ENCODE measurements around the gene NAT9. TPM values are rescaled to one million over a fixed set of nuclear protein-coding genes. Genes with fewer than 3 reads are reported as not detected.

The NAT9 gene
- total and polyA plus RNA-seq, 7 experiments from 2014 or later, result 16.8 to 78.8 (median 53.9) TPM

DNA sequence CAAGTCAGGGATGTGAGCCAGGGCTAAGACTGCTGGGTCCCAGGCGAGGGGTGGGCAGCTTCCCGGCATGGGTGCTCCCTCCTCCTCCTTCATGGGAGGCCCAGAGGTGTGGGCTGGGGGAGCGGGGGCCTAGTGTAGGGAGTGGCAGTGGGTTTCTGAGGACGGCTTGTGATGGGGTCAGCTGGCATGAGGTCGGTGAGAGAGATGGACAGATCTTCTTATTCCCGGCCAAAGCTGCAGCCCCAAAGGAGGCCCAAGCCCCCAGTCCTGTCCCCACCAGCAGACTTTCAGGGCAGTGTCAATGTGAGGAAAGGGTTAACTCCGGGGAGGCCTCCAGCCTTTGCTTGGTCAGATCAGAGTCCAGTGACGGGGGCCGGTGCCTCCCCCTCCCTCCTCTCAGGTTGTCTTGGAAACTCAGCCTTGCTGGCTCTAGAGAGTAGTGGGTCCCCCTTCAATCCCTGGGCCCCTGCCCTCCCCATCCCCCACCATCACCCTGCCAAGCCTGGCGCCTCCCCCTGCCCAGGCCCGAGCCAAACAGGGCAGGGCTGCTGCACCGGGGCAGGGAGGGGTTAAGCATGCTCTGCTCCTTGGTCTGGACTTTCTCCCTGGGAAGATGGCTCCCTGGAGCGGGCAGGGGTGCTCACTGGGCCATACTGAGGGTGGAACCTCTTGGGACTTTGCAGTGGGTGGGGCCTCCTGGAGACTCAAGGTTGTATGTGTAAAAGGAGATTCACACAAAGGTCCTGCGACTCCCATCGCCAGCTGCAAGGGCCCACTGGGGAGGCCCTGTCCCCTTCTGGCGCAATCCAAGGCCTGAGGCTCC, 12.4 kb downstream of the NAT9 start:
- peak overlapping the region in 4 of 9 donors; percentile 20 to 48 (median 33) for H3K27ac Mint-ChIP-seq
- ChIA-PET CTCF (interaction anchor here (1.2 kb wide), 1 partner anchor 17 kb away, joined by 3 read pairs; no protein-coding TSS in a partner anchor), POLR2A (interaction anchor here (1.5 to 20.3 kb wide), 3 partner anchors 11 to 17 kb away, joined by 4 to 372 read pairs (median 8); partner anchors contain the start of gene NAT9)
- peaks cover 5 to 15% (median 5%) of the 10 kb centered on the region in 5 donors for H3K36me3 Mint-ChIP-seq
- peaks cover 29 to 42% of the 10 kb centered on the region in 2 donors for H3K4me1 ChIP-seq (ENCODE audit: control insufficient read depth in 2 of 2, insufficient read depth in 2 of 2, low read length in 2 of 2)
- DNase-seq (no peak), ATAC-seq (no peak)
- intact Hi-C loops (cut with micrococcal nuclease), result no loop called here
- peaks cover 16 to 48% (median 38%) of the 10 kb centered on the region in 7 donors for H3K4me1 Mint-ChIP-seq
- no peaks in the 10 kb centered on the region for H3K9me3 Mint-ChIP-seq
- peaks cover 5 to 79% (median 21%) of the 10 kb centered on the region in 3 experiments for H3K36me3 ChIP-seq (ENCODE audit: control insufficient read depth in 2 of 3, insufficient read depth in 3 of 3, low read length in 3 of 3)
- H3K27me3 Mint-ChIP-seq, result no peaks in the 10 kb centered on the region
- H3K27me3 ChIP-seq (ENCODE audit: control insufficient read depth in 2 of 2, insufficient read depth in 2 of 2, low read length in 2 of 2), result no peaks in the 10 kb centered on the region
- H3K4me3 Mint-ChIP-seq, result peak overlapping the region in 1 of 10 donors; percentile 35
- peak overlapping the region; percentile 47 for H3K27ac ChIP-seq (ENCODE audit: low read depth, low read length)
- H3K4me3 ChIP-seq (ENCODE audit: low read length), result no peak overlapping the region
- H3K9me3 ChIP-seq (ENCODE audit: control insufficient read depth in 2 of 3, low read length in 3 of 3), result no peaks in the 10 kb centered on the region

DNA sequence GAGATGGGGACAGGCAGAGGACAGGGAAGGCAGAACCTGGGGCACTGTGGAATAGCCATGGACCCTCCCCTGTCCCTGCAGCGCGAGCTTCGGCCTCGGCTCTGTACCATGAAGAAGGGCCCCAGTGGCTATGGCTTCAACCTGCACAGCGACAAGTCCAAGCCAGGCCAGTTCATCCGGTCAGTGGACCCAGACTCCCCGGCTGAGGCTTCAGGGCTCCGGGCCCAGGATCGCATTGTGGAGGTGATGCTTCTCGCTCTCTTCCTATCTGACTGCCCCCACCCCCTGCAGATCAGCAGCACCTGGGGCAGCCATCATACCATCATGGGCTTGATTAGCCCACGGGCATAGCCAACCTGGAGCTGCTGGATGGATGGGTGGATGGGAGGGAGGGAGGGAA, 14.2 kb downstream of the NAT9 start:
- Mint-ChIP-seq H3K4me1 (peaks cover 29 to 59% (median 49%) of the 10 kb centered on the region in 7 donors), H3K36me3 (peaks cover 0 to 9% (median 0%) of the 10 kb centered on the region in 5 donors), H3K9me3 (no peaks in the 10 kb centered on the region), H3K4me3 (peak overlapping the region in 1 of 10 donors; percentile 54), H3K27ac (peak overlapping the region in 7 of 9 donors; percentile 10 to 97 (median 86)), H3K27me3 (no peaks in the 10 kb centered on the region)
- Histone ChIP-seq H3K9me3 (ENCODE audit: control insufficient read depth in 2 of 3, low read length in 3 of 3) (no peaks in the 10 kb centered on the region), H3K4me1 (ENCODE audit: control insufficient read depth in 2 of 2, insufficient read depth in 2 of 2, low read length in 2 of 2) (peaks cover 47 to 60% of the 10 kb centered on the region in 2 donors), H3K4me3 (ENCODE audit: low read length) (no peak overlapping the region), H3K27ac (ENCODE audit: low read depth, low read length) (peak overlapping the region; percentile 49), H3K36me3 (ENCODE audit: control insufficient read depth in 2 of 3, insufficient read depth in 3 of 3, low read length in 3 of 3) (peaks cover 0 to 61% (median 13%) of the 10 kb centered on the region in 3 experiments), H3K27me3 (ENCODE audit: control insufficient read depth in 2 of 2, insufficient read depth in 2 of 2, low read length in 2 of 2) (no peaks in the 10 kb centered on the region)
- CTCF ChIA-PET, result interaction anchor here (0.6 to 14.1 kb wide), 3 partner anchors 13 to 104 kb away, joined by 3 to 165 read pairs (median 5); partner anchors contain the start of gene NAT9
- ATAC-seq (no peak), DNase-seq (no peak)
- POLR2A ChIA-PET, result interaction anchor here (1.9 to 20.3 kb wide), 3 partner anchors 13 to 16 kb away, joined by 8 to 372 read pairs (median 34); partner anchors contain the start of gene NAT9
- intact Hi-C loops (cut with micrococcal nuclease), result no loop called here

DNA sequence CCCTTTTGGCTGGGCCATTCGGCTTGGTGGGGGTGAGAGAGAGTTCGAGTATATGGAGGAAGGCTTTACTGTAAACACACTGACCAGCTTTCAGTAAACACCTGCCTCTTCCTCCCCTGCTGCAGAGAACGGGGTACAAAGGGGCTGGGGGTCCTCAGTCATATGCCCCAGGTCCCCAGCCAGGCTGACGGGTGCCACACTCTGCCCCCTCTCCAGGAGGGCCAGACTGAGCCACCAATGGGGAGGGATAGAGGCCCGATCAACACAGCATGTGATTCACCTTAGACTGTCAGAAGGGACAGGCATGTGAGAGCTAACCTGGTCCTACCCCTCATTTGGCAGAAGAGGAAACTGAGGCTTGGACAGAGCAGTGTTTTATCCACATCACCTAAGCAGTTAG, 14.7 kb downstream of the NAT9 start:
- intact Hi-C loops (cut with micrococcal nuclease), result no loop called here
- Histone ChIP-seq H3K27ac (ENCODE audit: low read depth, low read length) (peak overlapping the region; percentile 49), H3K4me3 (ENCODE audit: low read length) (no peak overlapping the region), H3K4me1 (ENCODE audit: control insufficient read depth in 2 of 2, insufficient read depth in 2 of 2, low read length in 2 of 2) (peaks cover 52 to 65% of the 10 kb centered on the region in 2 donors), H3K36me3 (ENCODE audit: control insufficient read depth in 2 of 3, insufficient read depth in 3 of 3, low read length in 3 of 3) (peaks cover 0 to 56% (median 13%) of the 10 kb centered on the region in 3 experiments), H3K27me3 (ENCODE audit: control insufficient read depth in 2 of 2, insufficient read depth in 2 of 2, low read length in 2 of 2) (no peaks in the 10 kb centered on the region), H3K9me3 (ENCODE audit: control insufficient read depth in 2 of 3, low read length in 3 of 3) (no peaks in the 10 kb centered on the region)
- ATAC-seq (no peak), DNase-seq (no peak)
- peak overlapping the region in 8 of 9 donors; percentile 28 to 97 (median 87) for H3K27ac Mint-ChIP-seq
- peaks cover 0 to 6% (median 0%) of the 10 kb centered on the region in 5 donors for H3K36me3 Mint-ChIP-seq
- H3K9me3 Mint-ChIP-seq, result no peaks in the 10 kb centered on the region
- POLR2A ChIA-PET, result interaction anchor here (5.6 to 20.3 kb wide), 2 partner anchors 13 to 15 kb away, joined by 34 to 372 read pairs; partner anchors contain the start of gene NAT9
- peak overlapping the region in 2 of 10 donors; percentile 54 to 92 for H3K4me3 Mint-ChIP-seq
- CTCF ChIA-PET, result interaction anchor here (1.1 to 14.1 kb wide), 4 partner anchors 13 to 104 kb away, joined by 3 to 165 read pairs (median 45); partner anchors contain the start of gene NAT9
- H3K4me1 Mint-ChIP-seq, result peaks cover 34 to 64% (median 51%) of the 10 kb centered on the region in 7 donors
- H3K27me3 Mint-ChIP-seq, result no peaks in the 10 kb centered on the region

DNA sequence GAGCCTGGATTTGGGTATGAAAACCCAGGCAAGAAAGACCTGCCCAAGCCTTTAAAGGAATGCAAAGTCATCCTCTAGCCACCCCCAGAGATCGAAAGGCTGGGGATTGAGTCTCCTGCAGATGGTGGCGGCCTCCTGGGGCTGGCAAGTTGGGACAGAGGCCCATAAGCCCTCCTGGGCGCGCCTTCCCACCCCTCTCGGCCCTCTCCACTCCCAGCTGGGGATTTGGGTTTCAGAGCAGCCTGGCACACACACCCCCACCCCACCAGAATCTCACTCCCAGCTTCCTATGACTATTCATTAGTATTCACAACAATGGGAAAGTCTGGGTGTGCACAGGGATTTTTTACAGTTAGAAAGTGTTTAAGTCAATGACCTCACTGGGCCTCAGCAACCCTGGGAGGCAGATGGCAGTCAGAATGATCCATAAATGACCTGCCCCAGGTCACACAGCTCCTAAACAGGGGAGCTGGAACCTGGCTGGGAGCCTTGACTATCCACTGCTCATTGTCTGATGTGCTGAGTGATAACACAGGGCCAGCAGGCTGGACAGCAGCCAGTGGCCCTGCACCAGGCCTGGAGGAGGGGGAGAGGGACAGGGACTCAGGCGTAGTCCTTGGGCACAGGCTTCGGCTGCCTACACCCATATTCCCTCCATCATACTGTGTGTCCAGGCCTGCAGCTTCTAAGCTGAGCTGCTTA, 15.6 kb downstream of the NAT9 start:
- DNase-seq, result no peak
- Histone ChIP-seq H3K4me3 (ENCODE audit: low read length) (peak overlapping the region; percentile 60), H3K36me3 (ENCODE audit: control insufficient read depth in 2 of 3, insufficient read depth in 3 of 3, low read length in 3 of 3) (peaks cover 0 to 48% (median 13%) of the 10 kb centered on the region in 3 experiments), H3K27me3 (ENCODE audit: control insufficient read depth in 2 of 2, insufficient read depth in 2 of 2, low read length in 2 of 2) (no peaks in the 10 kb centered on the region), H3K27ac (ENCODE audit: low read depth, low read length) (peak overlapping the region; percentile 49), H3K9me3 (ENCODE audit: control insufficient read depth in 2 of 3, low read length in 3 of 3) (no peaks in the 10 kb centered on the region), H3K4me1 (ENCODE audit: control insufficient read depth in 2 of 2, insufficient read depth in 2 of 2, low read length in 2 of 2) (peaks cover 58 to 72% of the 10 kb centered on the region in 2 donors)
- H3K4me1 Mint-ChIP-seq, result peaks cover 35 to 65% (median 50%) of the 10 kb centered on the region in 7 donors
- no peaks in the 10 kb centered on the region for H3K27me3 Mint-ChIP-seq
- H3K36me3 Mint-ChIP-seq, result peaks cover 0 to 3% (median 0%) of the 10 kb centered on the region in 5 donors
- H3K27ac Mint-ChIP-seq, result peak overlapping the region; percentile 19 to 97 (median 88)
- H3K9me3 Mint-ChIP-seq, result no peaks in the 10 kb centered on the region
- ATAC-seq, result no peak
- ChIA-PET POLR2A (interaction anchor here (0.5 to 20.3 kb wide), 6 partner anchors 10 to 355 kb away, joined by 4 to 372 read pairs (median 27); partner anchors contain the start of genes NAT9 and RAB37), CTCF (interaction anchor here (2.3 to 14.1 kb wide), 5 partner anchors 14 to 103 kb away, joined by 9 to 165 read pairs (median 34); partner anchors contain the start of genes NAT9 and RAB37)
- intact Hi-C loops (cut with micrococcal nuclease), result no loop called here
- H3K4me3 Mint-ChIP-seq, result peak overlapping the region in 9 of 10 donors; percentile 14 to 92 (median 84)

DNA sequence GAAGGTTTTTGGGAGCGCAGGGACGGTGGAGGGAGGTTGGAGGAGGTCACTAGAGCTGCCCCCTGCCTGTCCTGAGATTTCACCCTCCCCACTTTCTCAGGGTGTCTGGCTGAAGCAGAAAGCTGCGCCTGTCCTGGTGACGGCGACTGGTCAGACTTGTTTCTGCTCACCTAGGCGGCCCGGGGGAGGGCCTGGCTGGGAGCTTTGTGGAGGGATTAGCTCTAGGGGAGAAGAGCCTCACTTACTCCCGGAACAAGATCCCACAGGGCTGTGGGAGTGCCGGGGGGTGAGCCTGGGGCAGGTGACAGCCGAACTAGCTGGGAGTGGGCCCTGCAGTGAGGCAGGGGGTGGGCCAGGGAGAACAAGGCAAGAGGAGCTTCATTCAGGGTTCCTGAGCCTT, 16.2 kb downstream of the NAT9 start:
- ATAC-seq (no peak), DNase-seq (no peak)
- ChIA-PET CTCF (interaction anchor here (1.0 to 14.1 kb wide), 9 partner anchors 10 to 102 kb away, joined by 3 to 165 read pairs (median 13); partner anchors contain the start of genes NAT9 and RAB37), POLR2A (interaction anchor here (0.5 to 20.3 kb wide), 7 partner anchors 10 to 356 kb away, joined by 3 to 372 read pairs (median 20); partner anchors contain the start of genes NAT9 and RAB37)
- no peaks in the 10 kb centered on the region for H3K27me3 Mint-ChIP-seq
- no peaks in the 10 kb centered on the region for H3K27me3 ChIP-seq (ENCODE audit: control insufficient read depth in 2 of 2, insufficient read depth in 2 of 2, low read length in 2 of 2)
- H3K27ac Mint-ChIP-seq, result peak overlapping the region; percentile 19 to 97 (median 90)
- no peaks in the 10 kb centered on the region for H3K9me3 Mint-ChIP-seq
- H3K4me1 Mint-ChIP-seq, result peaks cover 41 to 71% (median 56%) of the 10 kb centered on the region in 7 donors
- H3K9me3 ChIP-seq (ENCODE audit: control insufficient read depth in 2 of 3, low read length in 3 of 3), result no peaks in the 10 kb centered on the region
- H3K4me1 ChIP-seq (ENCODE audit: control insufficient read depth in 2 of 2, insufficient read depth in 2 of 2, low read length in 2 of 2), result peaks cover 64 to 78% of the 10 kb centered on the region in 2 donors
- H3K4me3 ChIP-seq (ENCODE audit: low read length), result peak overlapping the region; percentile 60
- H3K4me3 Mint-ChIP-seq, result peak overlapping the region; percentile 82 to 92 (median 84)
- H3K36me3 ChIP-seq (ENCODE audit: control insufficient read depth in 2 of 3, insufficient read depth in 3 of 3, low read length in 3 of 3), result peaks cover 0 to 46% (median 13%) of the 10 kb centered on the region in 3 experiments
- H3K27ac ChIP-seq (ENCODE audit: low read depth, low read length), result peak overlapping the region; percentile 49
- intact Hi-C loops (cut with micrococcal nuclease), result loop anchor here (1.0 to 10.0 kb wide), 6 partner anchors 9 to 555 kb away; partner anchors contain the start of genes NHERF1 (in 1 of the 2) and RPL38 (in 1 of the 2)
- H3K36me3 Mint-ChIP-seq, result peaks cover 0 to 2% (median 0%) of the 10 kb centered on the region in 5 donors
